Testis (tissue), 2 donors: ENCODE results near the gene YPEL4.

ENCODE experiments used
- POLR2A ChIP-seq: fragments of 450-650 bp; IDR thresholded peaks from one replicate; pipeline ENCODE4 v1.6.1; 2017; ENCODE audit warnings: antibody characterized with exemption, mild to moderate bottlenecking, moderate library complexity
- TF ChIP-seq, protein P1 (sequence below), 3 experiments: fragments of 450-650 bp in 2 of 3; fragments of 200-600 bp in 1 of 3; sonication (generic) in 1 of 3; IDR thresholded peaks; one replicate each; pipeline ENCODE4 v1.5.1; 2016 to 2019; ENCODE audit warnings: antibody characterized with exemption in 3 of 3, mild to moderate bottlenecking in 2 of 3, moderate library complexity in 1 of 3

- TF ChIP-seq, protein P1, sequence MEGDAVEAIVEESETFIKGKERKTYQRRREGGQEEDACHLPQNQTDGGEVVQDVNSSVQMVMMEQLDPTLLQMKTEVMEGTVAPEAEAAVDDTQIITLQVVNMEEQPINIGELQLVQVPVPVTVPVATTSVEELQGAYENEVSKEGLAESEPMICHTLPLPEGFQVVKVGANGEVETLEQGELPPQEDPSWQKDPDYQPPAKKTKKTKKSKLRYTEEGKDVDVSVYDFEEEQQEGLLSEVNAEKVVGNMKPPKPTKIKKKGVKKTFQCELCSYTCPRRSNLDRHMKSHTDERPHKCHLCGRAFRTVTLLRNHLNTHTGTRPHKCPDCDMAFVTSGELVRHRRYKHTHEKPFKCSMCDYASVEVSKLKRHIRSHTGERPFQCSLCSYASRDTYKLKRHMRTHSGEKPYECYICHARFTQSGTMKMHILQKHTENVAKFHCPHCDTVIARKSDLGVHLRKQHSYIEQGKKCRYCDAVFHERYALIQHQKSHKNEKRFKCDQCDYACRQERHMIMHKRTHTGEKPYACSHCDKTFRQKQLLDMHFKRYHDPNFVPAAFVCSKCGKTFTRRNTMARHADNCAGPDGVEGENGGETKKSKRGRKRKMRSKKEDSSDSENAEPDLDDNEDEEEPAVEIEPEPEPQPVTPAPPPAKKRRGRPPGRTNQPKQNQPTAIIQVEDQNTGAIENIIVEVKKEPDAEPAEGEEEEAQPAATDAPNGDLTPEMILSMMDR (IDR thresholded peaks at IDR 0.05): no peak
- no peak for TF ChIP-seq POLR2A
Measured at GRCh38 chr11:57638005-57638781, 11.5 kb downstream of the YPEL4 start.
